ENCODE results near the gene CAMSAP2. TPM values are rescaled to one million over a fixed set of nuclear protein-coding genes. Genes with fewer than 3 reads are reported as not detected.

CAMSAP2 gene
- total RNA-seq, 4 donors from 2014 or later = 37.8 to 47.4 (median 46.0) TPM

- TF ChIP-seq POLR2AphosphoS5 (IDR thresholded peaks at IDR 0.05) = no peak
- no peak for TF ChIP-seq EP300 (IDR thresholded peaks at IDR 0.05)
- TF ChIP-seq POLR2A (IDR thresholded peaks at IDR 0.05) = no peak
- TF ChIP-seq, protein P1, sequence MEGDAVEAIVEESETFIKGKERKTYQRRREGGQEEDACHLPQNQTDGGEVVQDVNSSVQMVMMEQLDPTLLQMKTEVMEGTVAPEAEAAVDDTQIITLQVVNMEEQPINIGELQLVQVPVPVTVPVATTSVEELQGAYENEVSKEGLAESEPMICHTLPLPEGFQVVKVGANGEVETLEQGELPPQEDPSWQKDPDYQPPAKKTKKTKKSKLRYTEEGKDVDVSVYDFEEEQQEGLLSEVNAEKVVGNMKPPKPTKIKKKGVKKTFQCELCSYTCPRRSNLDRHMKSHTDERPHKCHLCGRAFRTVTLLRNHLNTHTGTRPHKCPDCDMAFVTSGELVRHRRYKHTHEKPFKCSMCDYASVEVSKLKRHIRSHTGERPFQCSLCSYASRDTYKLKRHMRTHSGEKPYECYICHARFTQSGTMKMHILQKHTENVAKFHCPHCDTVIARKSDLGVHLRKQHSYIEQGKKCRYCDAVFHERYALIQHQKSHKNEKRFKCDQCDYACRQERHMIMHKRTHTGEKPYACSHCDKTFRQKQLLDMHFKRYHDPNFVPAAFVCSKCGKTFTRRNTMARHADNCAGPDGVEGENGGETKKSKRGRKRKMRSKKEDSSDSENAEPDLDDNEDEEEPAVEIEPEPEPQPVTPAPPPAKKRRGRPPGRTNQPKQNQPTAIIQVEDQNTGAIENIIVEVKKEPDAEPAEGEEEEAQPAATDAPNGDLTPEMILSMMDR (IDR thresholded peaks at IDR 0.05) = no peak
- Histone ChIP-seq H3K4me1 (peaks cover 0 to 7% (median 0%) of the 10 kb centered on the region in 3 donors), H3K4me3 (no peak overlapping the region), H3K27ac (no peak overlapping the region), H3K36me3 (peaks cover 0 to 26% of the 10 kb centered on the region in 2 donors), H3K27me3 (no peaks in the 10 kb centered on the region), H3K9me3 (no peaks in the 10 kb centered on the region)
- 69 to 88% methylated on average over 3 of the region's 3 CpGs for WGBS, 2 donors (ENCODE audit: low coverage in 1 of 2)
- no peak for ATAC-seq
These were observed 100.2 kb downstream of the CAMSAP2 start for GRCh38 chr1:200838676-200839445.

DNA sequence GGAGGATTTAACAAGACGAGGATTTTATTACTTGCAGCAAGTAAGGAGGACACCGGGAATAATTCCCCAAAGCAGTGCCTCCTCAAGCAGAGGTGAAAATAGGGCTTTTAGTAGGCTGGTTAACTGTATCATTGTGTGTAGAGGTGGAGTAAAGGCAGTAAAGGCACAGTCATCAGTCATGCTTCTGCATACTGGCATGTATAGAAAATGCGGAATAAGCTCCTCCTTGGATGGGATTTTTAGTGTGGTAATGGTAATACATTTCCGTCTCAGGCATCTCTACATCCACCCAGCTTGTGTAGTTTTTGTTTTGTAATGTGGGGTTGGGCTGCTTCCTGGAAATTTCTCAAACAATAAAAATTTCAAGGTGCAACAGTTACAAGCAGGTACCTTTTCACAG is 106.7 kb downstream of the CAMSAP2 start:
- peaks cover 0 to 72% of the 10 kb centered on the region in 2 donors for H3K36me3 ChIP-seq
- H3K4me1 ChIP-seq = no peaks in the 10 kb centered on the region

GRCh38 chr1:200846398-200846797 is 107.7 kb downstream of the CAMSAP2 start:
- no peak for TF ChIP-seq EP300 (IDR thresholded peaks at IDR 0.05)
- TF ChIP-seq POLR2A (IDR thresholded peaks at IDR 0.05) = no peak
- no peak for TF ChIP-seq POLR2AphosphoS5 (IDR thresholded peaks at IDR 0.05)
- TF ChIP-seq, protein P1 (IDR thresholded peaks at IDR 0.05) = no peak
- no peak overlapping the region for H3K27ac ChIP-seq
- no peak for ATAC-seq
- no peak overlapping the region for H3K4me3 ChIP-seq
- no peaks in the 10 kb centered on the region for H3K4me1 ChIP-seq
- peaks cover 0 to 81% of the 10 kb centered on the region in 2 donors for H3K36me3 ChIP-seq
- H3K27me3 ChIP-seq = no peaks in the 10 kb centered on the region
- 90 to 100% methylated on average over 1 of the region's 1 CpG for WGBS, 2 donors (ENCODE audit: low coverage in 1 of 2)
- no peaks in the 10 kb centered on the region for H3K9me3 ChIP-seq

More for the DNA sequence above, 106.7 kb downstream of the CAMSAP2 start:
- Histone ChIP-seq H3K4me3 (no peak overlapping the region), H3K27me3 (no peaks in the 10 kb centered on the region), H3K27ac (no peak overlapping the region), H3K9me3 (no peaks in the 10 kb centered on the region)
- TF ChIP-seq POLR2A (IDR thresholded peaks at IDR 0.05) (no peak), EP300 (IDR thresholded peaks at IDR 0.05) (no peak), POLR2AphosphoS5 (IDR thresholded peaks at IDR 0.05) (no peak)
- TF ChIP-seq, protein P1 (IDR thresholded peaks at IDR 0.05) = no peak
- WGBS, 2 donors (ENCODE audit: low coverage in 1 of 2) = 78 to 86% methylated on average over 3 to 4 of the region's 4 CpGs
- no peak for ATAC-seq

DNA sequence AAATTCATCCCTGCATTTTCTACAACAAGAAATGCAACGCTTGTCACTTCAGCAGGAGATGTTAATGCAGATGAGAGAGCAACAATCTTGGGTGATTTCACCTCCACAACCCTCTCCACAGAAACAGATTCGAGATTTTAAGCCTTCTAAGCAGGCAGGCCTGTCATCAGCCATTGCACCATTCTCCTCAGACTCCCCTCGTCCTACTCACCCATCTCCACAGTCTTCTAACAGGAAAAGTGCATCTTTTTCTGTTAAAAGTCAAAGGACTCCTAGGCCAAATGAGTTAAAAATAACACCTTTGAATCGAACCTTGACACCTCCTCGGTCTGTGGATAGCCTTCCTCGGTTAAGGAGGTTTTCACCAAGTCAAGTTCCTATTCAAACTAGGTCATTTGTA is 110.7 kb downstream of the CAMSAP2 start:
- H3K36me3 ChIP-seq = peaks cover 0 to 91% of the 10 kb centered on the region in 2 donors
- 89 to 91% methylated on average over 4 to 6 of the region's 6 CpGs for WGBS, 2 donors (ENCODE audit: low coverage in 1 of 2)
- TF ChIP-seq, protein P1 (IDR thresholded peaks at IDR 0.05) = no peak
- TF ChIP-seq EP300 (IDR thresholded peaks at IDR 0.05) (no peak), POLR2A (IDR thresholded peaks at IDR 0.05) (no peak)
- no peak overlapping the region for H3K27ac ChIP-seq
- no peaks in the 10 kb centered on the region for H3K4me1 ChIP-seq
- H3K4me3 ChIP-seq = no peak overlapping the region
- H3K27me3 ChIP-seq = no peaks in the 10 kb centered on the region
- no peak for ATAC-seq
- H3K9me3 ChIP-seq = no peaks in the 10 kb centered on the region

GRCh38 chr1:200850554-200850953 is 111.9 kb downstream of the CAMSAP2 start:
- Histone ChIP-seq H3K27ac (no peak overlapping the region), H3K27me3 (no peaks in the 10 kb centered on the region), H3K9me3 (no peaks in the 10 kb centered on the region), H3K4me1 (no peaks in the 10 kb centered on the region), H3K4me3 (no peak overlapping the region), H3K36me3 (peaks cover 0 to 96% of the 10 kb centered on the region in 2 donors)
- ATAC-seq = no peak
- TF ChIP-seq POLR2AphosphoS5 (IDR thresholded peaks at IDR 0.05) (no peak), EP300 (IDR thresholded peaks at IDR 0.05) (no peak), POLR2A (IDR thresholded peaks at IDR 0.05) (no peak)
- TF ChIP-seq, protein P1 (IDR thresholded peaks at IDR 0.05) = no peak
